RWPE1 (cell line): ENCODE measurements around the gene CLNS1A.

Experiments
- CTCF ChIA-PET: fragments of 350-600 bp; sonication (Branson Sonifier 250); formaldehyde crosslinking; extraction: SDS; loops from one replicate; lab custom pipeline; 2021; lab: Yijun Ruan, JAX
- POLR2A ChIA-PET: fragments of 400-600 bp; formaldehyde crosslinking; extraction: SDS; loops from one replicate; lab custom pipeline; 2020; ENCODE audit warnings: antibody characterized with exemption; ENCODE audit not compliant: low non-redundant PET; lab: Yijun Ruan, JAX
- DNase-seq: peaks from one replicate; pipeline ENCODE4 v3.0.0; 2012; ENCODE audit warnings: low spot score
- H3K27ac ChIP-seq: fragments of 450-650 bp; 2 replicates; pipeline ENCODE4 v1.5.1; 2017
- CTCF ChIP-seq: fragments of 450-650 bp; conservative IDR thresholded peaks from 2 replicates; pipeline ENCODE4 v1.5.1; 2017; ENCODE audit warnings: low read depth, mild to moderate bottlenecking

Gene CLNS1A

GRCh38 chr11:77630157-77630710 is 7.4 kb downstream of the CLNS1A start:
- no peak overlapping the region for H3K27ac ChIP-seq
- ChIA-PET CTCF (interaction anchor here (0.5 kb wide), 1 partner anchor 175 kb away, joined by 4 read pairs; no protein-coding TSS in a partner anchor), POLR2A (no interaction called here)
- DNase-seq: no peak
- TF ChIP-seq CTCF: no peak

GRCh38 chr11:77619576-77620198 is 17.9 kb downstream of the CLNS1A start:
- ChIA-PET CTCF (interaction anchor here (0.6 to 2.0 kb wide), 5 partner anchors 11 to 493 kb away, joined by 3 to 13 read pairs (median 3); no protein-coding TSS in a partner anchor), POLR2A (no interaction called here)
- no peak for DNase-seq
- no peak overlapping the region for H3K27ac ChIP-seq
- TF ChIP-seq CTCF: peak; percentile 79

GRCh38 chr11:77617892-77618291 is 19.7 kb downstream of the CLNS1A start:
- TF ChIP-seq CTCF: no peak
- POLR2A ChIA-PET: no interaction called here
- CTCF ChIA-PET: interaction anchor here (2.0 kb wide), 1 partner anchor 491 kb away, joined by 13 read pairs; no protein-coding TSS in a partner anchor
- H3K27ac ChIP-seq: no peak overlapping the region
- no peak for DNase-seq

- no peak for TF ChIP-seq CTCF
- no peak for DNase-seq
- ChIA-PET POLR2A (no interaction called here), CTCF (interaction anchor here (0.7 kb wide), 1 partner anchor 105 kb away, joined by 5 read pairs; no protein-coding TSS in a partner anchor)
- H3K27ac ChIP-seq: no peak overlapping the region
Measured at GRCh38 chr11:77611921-77612320, 25.7 kb downstream of the CLNS1A start.

DNA sequence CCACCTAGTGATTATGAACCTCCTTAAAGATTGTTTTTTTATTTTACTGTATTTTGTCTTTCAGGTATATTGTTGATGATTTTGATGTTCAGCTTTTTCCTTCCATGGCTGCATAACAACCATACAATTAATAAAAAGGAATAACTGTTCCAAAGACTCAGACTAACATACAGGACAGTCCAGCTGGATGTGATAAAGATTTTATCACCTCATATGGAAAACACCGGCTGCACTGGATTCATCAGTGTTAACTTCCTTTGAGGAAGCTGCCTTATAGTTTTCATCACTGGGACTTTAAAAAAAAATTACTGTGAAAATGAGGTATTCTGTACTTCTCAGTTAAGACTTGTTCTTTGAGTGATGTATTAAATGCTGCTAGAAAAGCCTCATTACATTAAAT is 28.4 kb downstream of the CLNS1A start:
- no peak for DNase-seq
- TF ChIP-seq CTCF: no peak
- POLR2A ChIA-PET: no interaction called here
- CTCF ChIA-PET: interaction anchor here (0.8 kb wide), 1 partner anchor 10 kb away, joined by 3 read pairs; no protein-coding TSS in a partner anchor
- H3K27ac ChIP-seq: no peak overlapping the region

DNA sequence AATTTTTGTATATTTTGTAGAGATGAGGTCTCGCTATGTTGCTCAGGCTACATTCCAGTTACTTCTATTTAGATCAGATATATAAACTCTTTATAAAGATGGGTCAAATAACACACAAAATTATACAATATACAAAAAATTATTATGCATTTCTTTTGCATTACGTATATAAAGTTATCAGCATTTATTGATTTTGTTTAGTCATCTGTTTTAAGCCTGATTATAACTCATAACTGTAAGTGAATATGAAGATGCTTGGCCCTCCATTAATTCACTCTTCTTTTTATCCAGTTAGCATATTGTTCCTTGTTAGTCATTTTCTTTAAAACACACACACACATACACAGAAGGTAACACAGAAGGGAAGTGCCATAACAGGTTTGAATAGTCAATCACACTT is 33.3 kb downstream of the CLNS1A start:
- TF ChIP-seq CTCF: no peak
- no peak overlapping the region for H3K27ac ChIP-seq
- ChIA-PET POLR2A (no interaction called here), CTCF (no interaction called here)
- no peak for DNase-seq
